C4-2B (cell line): ENCODE measurements around the gene TEDC2.
"Not testable (repeated sequence)": the region's sequence is repeated elsewhere in the genome, so short reads cannot be mapped to it uniquely, and the experiment has no call there.

Experiments used
- H3K27ac ChIP-seq: fragments of 450-650 bp; 2 replicates; pipeline ENCODE4 v1.5.1; 2017
- CTCF ChIP-seq: fragments of 450-650 bp; conservative IDR thresholded peaks from 2 replicates; pipeline ENCODE4 v1.5.1; 2017; ENCODE audit warnings: mild to moderate bottlenecking
- ZFX ChIP-seq: fragments of 450-650 bp; IDR thresholded peaks from 2 replicates; pipeline ENCODE4 v1.6.1; 2017

The TEDC2 gene

GRCh38 chr16:2474877-2475412 lies 15.0 kb downstream of the TEDC2 start, which contains the start of gene TBC1D24:
Gene TBC1D24 (plus strand): TSS chr16:2475127. CDS start chr16:2496149, 21,022 bp downstream.
- no peak for TF ChIP-seq CTCF
- no peak; the same call in 1 of the 2 replicates for TF ChIP-seq ZFX
- peak within 1 kb of the TSS; percentile 94 for H3K27ac ChIP-seq

- TF ChIP-seq CTCF (no peak), ZFX (no peak)
- peak overlapping the region; percentile 94 for H3K27ac ChIP-seq
Measured at GRCh38 chr16:2475413-2476344, 15.8 kb downstream of the TEDC2 start.

- TF ChIP-seq ZFX = no peak
- TF ChIP-seq CTCF = no peak
- H3K27ac ChIP-seq = peak overlapping the region; percentile 94
Measured at GRCh38 chr16:2476345-2476720, 16.4 kb downstream of the TEDC2 start.

GRCh38 chr16:2476741-2477140 lies 16.8 kb downstream of the TEDC2 start:
- no peak for TF ChIP-seq CTCF
- no peak for TF ChIP-seq ZFX
- H3K27ac ChIP-seq = peak overlapping the region; percentile 94; the same call in 1 of the 2 replicates

- H3K27ac ChIP-seq = no peak overlapping the region
- TF ChIP-seq CTCF = no peak
- no peak for TF ChIP-seq ZFX
Measured at GRCh38 chr16:2477327-2477726, 17.4 kb downstream of the TEDC2 start.

GRCh38 chr16:2478279-2478678 lies 18.4 kb downstream of the TEDC2 start:
- no peak overlapping the region for H3K27ac ChIP-seq
- TF ChIP-seq CTCF (no peak), ZFX (no peak)

- H3K27ac ChIP-seq = not testable (repeated sequence)
Measured at GRCh38 chr16:2479996-2480395, 20.1 kb downstream of the TEDC2 start.
